ENCODE results near the gene EXOSC6.
"Not testable (repeated sequence)": the region's sequence is repeated elsewhere in the genome, so short reads cannot be mapped to it uniquely, and the experiment has no call there.

EXOSC6 gene

GRCh38 chr16:70254180-70254964 lies 2.6 kb upstream of the EXOSC6 start:
- no peak for DNase-seq

- DNase-seq: peak; percentile 44
These were observed 1.8 kb upstream of the EXOSC6 start for GRCh38 chr16:70253291-70254106.

- peak; percentile 43 for DNase-seq
These were observed 732 bp upstream of the EXOSC6 start for GRCh38 chr16:70252355-70252988.

- peak; percentile 57 for DNase-seq
These were observed 752 bp downstream of the EXOSC6 start for GRCh38 chr16:70250748-70251628.

GRCh38 chr16:70249697-70250096 lies 2.0 kb downstream of the EXOSC6 start:
- DNase-seq: not testable (repeated sequence)

- DNase-seq: not testable (repeated sequence)
These were observed 13.0 kb downstream of the EXOSC6 start for GRCh38 chr16:70238773-70239172.

- DNase-seq: not testable (repeated sequence)
These were observed 19.9 kb downstream of the EXOSC6 start for GRCh38 chr16:70231831-70232230.

- DNase-seq: not testable (repeated sequence)
These were observed 25.7 kb downstream of the EXOSC6 start for GRCh38 chr16:70226024-70226423.

GRCh38 chr16:70225430-70225829 lies 26.3 kb downstream of the EXOSC6 start:
- DNase-seq: not testable (repeated sequence)

GRCh38 chr16:70224645-70225044 lies 27.1 kb downstream of the EXOSC6 start:
- not testable (repeated sequence) for DNase-seq

- not testable (repeated sequence) for DNase-seq
These were observed 27.7 kb downstream of the EXOSC6 start for GRCh38 chr16:70223971-70224513.

GRCh38 chr16:70223216-70223615 lies 28.5 kb downstream of the EXOSC6 start:
- not testable (repeated sequence) for DNase-seq

GRCh38 chr16:70222574-70222973 lies 29.2 kb downstream of the EXOSC6 start:
- DNase-seq: not testable (repeated sequence)

GRCh38 chr16:70218586-70218985 lies 33.2 kb downstream of the EXOSC6 start:
- not testable (repeated sequence) for DNase-seq

- not testable (repeated sequence) for DNase-seq
These were observed 45.4 kb downstream of the EXOSC6 start for GRCh38 chr16:70206382-70206781.

GRCh38 chr16:70204668-70205405 lies 46.9 kb downstream of the EXOSC6 start:
- DNase-seq: not testable (repeated sequence)

- not testable (repeated sequence) for DNase-seq
These were observed 47.7 kb downstream of the EXOSC6 start for GRCh38 chr16:70204010-70204409.

GRCh38 chr16:70203508-70203907 lies 48.2 kb downstream of the EXOSC6 start:
- not testable (repeated sequence) for DNase-seq

GRCh38 chr16:70200063-70200462 lies 51.7 kb downstream of the EXOSC6 start:
- not testable (repeated sequence) for DNase-seq

GRCh38 chr16:70199170-70199569 lies 52.6 kb downstream of the EXOSC6 start:
- not testable (repeated sequence) for DNase-seq

- DNase-seq: not testable (repeated sequence)
These were observed 53.1 kb downstream of the EXOSC6 start for GRCh38 chr16:70198666-70199065.
